Natural killer cell (primary cell): Measurements from ENCODE around the gene PLEKHA5. TPM values are rescaled to one million over a fixed set of nuclear protein-coding genes. Genes with fewer than 3 reads are reported as not detected.

ENCODE experiments used
- ATAC-seq, 3 donors: fragments of 150-1000 bp in 2 of 3; fragments of 200-7000 bp in 1 of 3; cut with Tn5 transposase; 1 replicate in 1 of 3; 2 replicates in 2 of 3; pipeline ENCODE4 v1.10.0; 2021; ENCODE audit warnings: mild to moderate bottlenecking in 2 of 3, moderate library complexity in 2 of 3
- DNase-seq, 2 donors: peaks; one replicate each; pipeline versions ENCODE4 v3.0.0 to v3.0.0-alpha.2; 2013 to 2021; ENCODE audit warnings: mixed read lengths in 1 of 2
- H3K27ac ChIP-seq: one replicate; pipeline ENCODE4 v1.5.1; 2013; ENCODE audit warnings: mild to moderate bottlenecking, low read length
- H3K27me3 ChIP-seq: one replicate; pipeline ENCODE4 v1.6.1; 2013; ENCODE audit warnings: low read length; ENCODE audit not compliant: control insufficient read depth, insufficient read depth
- H3K36me3 ChIP-seq: one replicate; pipeline ENCODE4 v1.6.1; 2013; ENCODE audit warnings: low read length; ENCODE audit not compliant: control insufficient read depth, insufficient read depth
- H3K4me1 ChIP-seq: one replicate; pipeline ENCODE4 v1.6.1; 2013; ENCODE audit warnings: low read length; ENCODE audit not compliant: control insufficient read depth, insufficient read depth
- H3K4me3 ChIP-seq: one replicate; pipeline ENCODE4 v1.5.1; 2013; ENCODE audit warnings: low read length
- H3K9me3 ChIP-seq: one replicate; pipeline ENCODE4 v1.6.1; 2013; ENCODE audit warnings: low read length; ENCODE audit not compliant: control insufficient read depth, insufficient read depth
- H3K27ac Mint-ChIP-seq, 2 donors: one replicate each; pipeline ENCODE4 v1.8.0; 2022; ENCODE audit warnings: mild to moderate bottlenecking in 2 of 2, mixed read lengths in 2 of 2, moderate library complexity in 1 of 2
- H3K27me3 Mint-ChIP-seq, 2 donors: one replicate each; pipeline ENCODE4 v1.8.0; 2022; ENCODE audit warnings: low read depth in 2 of 2, mixed read lengths in 2 of 2
- H3K36me3 Mint-ChIP-seq: one replicate; pipeline ENCODE4 v1.8.0; 2022; ENCODE audit warnings: mixed read lengths
- H3K4me1 Mint-ChIP-seq, 2 donors: one replicate each; pipeline ENCODE4 v1.8.0; 2022; ENCODE audit warnings: mixed read lengths in 2 of 2
- H3K4me3 Mint-ChIP-seq: one replicate; pipeline ENCODE4 v1.8.0; 2022; ENCODE audit warnings: mild to moderate bottlenecking, moderate library complexity, mixed read lengths
- H3K9me3 Mint-ChIP-seq, 2 donors: one replicate each; pipeline ENCODE4 v1.8.0; 2022; ENCODE audit warnings: mixed read lengths in 2 of 2
- WGBS: methylation state at CpG from one replicate; pipeline ENCODE4 v1.1.7; 2013; ENCODE audit warnings: missing lambda C conversion rate; ENCODE audit not compliant: insufficient coverage; 5-methylcytosine and 5-hydroxymethylcytosine counted together
- intact Hi-C: fragments of 100-400 bp; cut with micrococcal nuclease; formaldehyde crosslinking; loops from one replicate; pipeline ENCODE4 v1.14.2; 2022
- total RNA-seq, 4 donors: library from RNA; stranded (reverse); fragments of 120-200 nt in 1 of 4; gene quantifications; one replicate each; pipeline versions ENCODE4 v1.2.3 to v1.2.4, GENCODE V29; 2013 to 2022
- TF ChIP-seq, protein P1 (sequence below): fragments of 200-600 bp; IDR thresholded peaks from one replicate; pipeline ENCODE4 v1.8.0; 2022; ENCODE audit warnings: antibody characterized with exemption

Gene PLEKHA5
- total RNA-seq, 3 donors from 2014 or later (not counting 1 experiment from before 2014, with no cell fraction given), result 5.2 to 12.1 (median 7.0) TPM

DNA sequence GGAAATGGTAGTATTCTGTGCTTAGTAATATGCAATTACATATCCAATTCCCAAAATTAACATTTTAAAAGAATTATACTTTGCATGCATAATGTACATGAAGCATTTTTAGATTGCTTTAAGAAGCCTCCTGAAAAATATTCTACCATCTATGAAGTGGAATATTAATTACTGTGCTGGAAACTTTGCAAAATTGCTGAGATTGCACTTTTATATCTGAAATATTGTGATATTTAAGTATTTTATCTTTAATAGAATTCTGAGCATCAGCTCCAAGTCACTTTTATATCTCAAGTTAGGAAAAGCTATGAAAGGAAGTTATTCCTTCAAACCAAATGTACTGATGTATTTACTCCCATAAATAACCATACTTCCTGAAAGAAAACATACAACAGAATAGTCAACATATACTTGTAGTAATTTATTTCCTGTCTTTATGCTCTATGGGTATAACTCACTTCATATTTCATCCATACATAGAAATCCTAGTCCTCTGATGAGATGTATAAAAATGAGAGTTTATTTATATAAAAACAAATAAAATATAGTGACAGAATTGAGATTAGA is 152.7 kb downstream of the PLEKHA5 start:
- Mint-ChIP-seq H3K9me3 (no peaks in the 10 kb centered on the region), H3K27me3 (no peaks in the 10 kb centered on the region), H3K27ac (no peak overlapping the region), H3K4me3 (no peak overlapping the region), H3K4me1 (no peaks in the 10 kb centered on the region), H3K36me3 (no peaks in the 10 kb centered on the region)
- Histone ChIP-seq H3K4me3 (no peak overlapping the region), H3K4me1 (no peaks in the 10 kb centered on the region), H3K27ac (no peak overlapping the region), H3K9me3 (no peaks in the 10 kb centered on the region), H3K27me3 (no peaks in the 10 kb centered on the region), H3K36me3 (no peaks in the 10 kb centered on the region)
- DNase-seq, result no peak
- intact Hi-C loops, result no loop called here
- no peak for ATAC-seq
- TF ChIP-seq, protein P1, sequence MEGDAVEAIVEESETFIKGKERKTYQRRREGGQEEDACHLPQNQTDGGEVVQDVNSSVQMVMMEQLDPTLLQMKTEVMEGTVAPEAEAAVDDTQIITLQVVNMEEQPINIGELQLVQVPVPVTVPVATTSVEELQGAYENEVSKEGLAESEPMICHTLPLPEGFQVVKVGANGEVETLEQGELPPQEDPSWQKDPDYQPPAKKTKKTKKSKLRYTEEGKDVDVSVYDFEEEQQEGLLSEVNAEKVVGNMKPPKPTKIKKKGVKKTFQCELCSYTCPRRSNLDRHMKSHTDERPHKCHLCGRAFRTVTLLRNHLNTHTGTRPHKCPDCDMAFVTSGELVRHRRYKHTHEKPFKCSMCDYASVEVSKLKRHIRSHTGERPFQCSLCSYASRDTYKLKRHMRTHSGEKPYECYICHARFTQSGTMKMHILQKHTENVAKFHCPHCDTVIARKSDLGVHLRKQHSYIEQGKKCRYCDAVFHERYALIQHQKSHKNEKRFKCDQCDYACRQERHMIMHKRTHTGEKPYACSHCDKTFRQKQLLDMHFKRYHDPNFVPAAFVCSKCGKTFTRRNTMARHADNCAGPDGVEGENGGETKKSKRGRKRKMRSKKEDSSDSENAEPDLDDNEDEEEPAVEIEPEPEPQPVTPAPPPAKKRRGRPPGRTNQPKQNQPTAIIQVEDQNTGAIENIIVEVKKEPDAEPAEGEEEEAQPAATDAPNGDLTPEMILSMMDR, result no peak

DNA sequence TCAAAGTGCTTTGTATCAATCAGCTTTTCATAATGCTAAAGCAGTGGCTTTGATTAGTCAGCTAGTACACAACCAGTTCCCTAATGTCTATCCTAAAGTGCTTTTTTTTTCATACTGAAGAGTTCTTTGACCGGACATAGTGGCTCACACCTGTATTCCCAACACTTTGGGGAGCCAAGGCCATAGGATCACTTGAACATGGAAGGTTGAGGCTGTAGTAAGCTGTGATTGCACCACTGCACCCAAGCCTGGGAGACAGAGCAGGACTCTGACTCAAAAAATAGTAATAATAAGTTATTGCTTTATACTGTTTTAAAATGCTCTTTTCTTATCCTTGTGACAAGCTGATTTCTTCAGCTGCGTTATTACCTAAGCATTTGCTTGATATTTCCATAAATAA is 155.1 kb downstream of the PLEKHA5 start:
- Histone ChIP-seq H3K27me3 (no peaks in the 10 kb centered on the region), H3K9me3 (no peaks in the 10 kb centered on the region), H3K27ac (no peak overlapping the region), H3K4me3 (no peak overlapping the region), H3K36me3 (no peaks in the 10 kb centered on the region), H3K4me1 (no peaks in the 10 kb centered on the region)
- Mint-ChIP-seq H3K4me3 (no peak overlapping the region), H3K27ac (no peak overlapping the region), H3K27me3 (no peaks in the 10 kb centered on the region), H3K9me3 (no peaks in the 10 kb centered on the region), H3K4me1 (no peaks in the 10 kb centered on the region), H3K36me3 (no peaks in the 10 kb centered on the region)
- ATAC-seq, result no peak
- 86% methylated on average over 1 of the region's 2 CpGs for WGBS
- TF ChIP-seq, protein P1, result no peak
- intact Hi-C loops, result no loop called here
- DNase-seq, result no peak

DNA sequence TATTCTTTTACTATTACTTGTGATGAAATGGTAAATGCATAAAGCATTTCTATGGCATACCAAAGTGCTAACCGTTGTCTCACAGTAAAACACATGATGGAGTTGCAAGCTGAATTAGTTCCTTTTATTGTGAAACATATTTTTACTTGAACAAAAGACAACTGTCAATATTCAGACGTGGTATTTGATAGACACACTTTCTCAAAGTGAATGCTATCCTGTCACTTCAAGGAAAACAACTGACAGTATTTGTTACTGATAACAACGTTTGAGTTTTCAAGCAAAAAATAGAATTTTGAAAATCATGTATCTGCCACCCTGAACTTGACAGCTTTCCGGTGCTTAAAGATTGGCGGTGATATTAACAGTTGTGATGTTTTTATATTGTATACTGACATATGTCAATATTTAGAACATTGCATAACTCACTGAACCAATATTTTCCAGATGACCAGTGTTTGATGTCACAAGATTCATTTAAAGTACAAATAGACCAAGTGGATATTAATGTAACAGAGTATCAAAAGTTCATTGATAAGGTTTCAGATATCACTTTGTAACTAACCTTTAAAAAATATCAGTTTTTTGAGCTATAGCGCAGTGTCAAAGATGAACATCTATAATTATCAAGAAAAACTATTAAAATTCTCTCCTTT is 156.4 kb downstream of the PLEKHA5 start:
- Mint-ChIP-seq H3K27ac (no peak overlapping the region), H3K27me3 (no peaks in the 10 kb centered on the region), H3K9me3 (no peaks in the 10 kb centered on the region), H3K36me3 (no peaks in the 10 kb centered on the region), H3K4me1 (no peaks in the 10 kb centered on the region), H3K4me3 (no peak overlapping the region)
- Histone ChIP-seq H3K4me3 (no peak overlapping the region), H3K4me1 (no peaks in the 10 kb centered on the region), H3K27me3 (no peaks in the 10 kb centered on the region), H3K9me3 (no peaks in the 10 kb centered on the region), H3K36me3 (no peaks in the 10 kb centered on the region), H3K27ac (no peak overlapping the region)
- ATAC-seq, result no peak
- TF ChIP-seq, protein P1, result no peak
- no peak for DNase-seq
- intact Hi-C loops, result no loop called here
- 67% methylated on average over 4 of the region's 6 CpGs for WGBS

DNA sequence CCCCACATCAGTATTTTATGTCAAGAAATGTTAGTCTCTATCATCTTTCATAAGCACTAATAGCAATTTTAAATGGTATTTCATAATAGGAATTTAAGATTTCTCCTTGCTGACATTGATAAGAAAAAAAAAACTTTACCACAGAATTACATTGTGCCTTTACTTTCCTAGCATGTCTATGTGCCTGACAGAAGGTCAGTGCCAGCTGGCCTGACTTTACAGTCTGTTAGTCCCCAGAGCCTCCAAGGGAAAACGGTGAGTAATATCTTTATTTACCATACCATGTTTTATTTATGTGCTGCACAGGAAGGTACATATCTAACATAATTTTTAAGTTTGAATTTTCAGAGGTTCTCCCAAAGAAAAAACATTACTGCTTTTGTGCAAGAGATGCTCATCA is 157.8 kb downstream of the PLEKHA5 start:
- Mint-ChIP-seq H3K4me1 (no peaks in the 10 kb centered on the region), H3K36me3 (no peaks in the 10 kb centered on the region), H3K9me3 (no peaks in the 10 kb centered on the region), H3K27ac (no peak overlapping the region), H3K4me3 (no peak overlapping the region), H3K27me3 (no peaks in the 10 kb centered on the region)
- no peaks in the 10 kb centered on the region for H3K4me1 ChIP-seq
- H3K4me3 ChIP-seq, result no peak overlapping the region
- no peaks in the 10 kb centered on the region for H3K36me3 ChIP-seq
- ATAC-seq (no peak), DNase-seq (no peak)
- H3K9me3 ChIP-seq, result no peaks in the 10 kb centered on the region
- TF ChIP-seq, protein P1, result no peak
- no peaks in the 10 kb centered on the region for H3K27me3 ChIP-seq
- H3K27ac ChIP-seq, result no peak overlapping the region
- intact Hi-C loops, result no loop called here
- WGBS, result no CpG with 5 or more reads among the region's 1 CpG
